ENCODE data around the gene EIF2D.
A peak's percentile ranks its signal among the peaks of the same experiment; 100 is the strongest.

Gene EIF2D

DNA sequence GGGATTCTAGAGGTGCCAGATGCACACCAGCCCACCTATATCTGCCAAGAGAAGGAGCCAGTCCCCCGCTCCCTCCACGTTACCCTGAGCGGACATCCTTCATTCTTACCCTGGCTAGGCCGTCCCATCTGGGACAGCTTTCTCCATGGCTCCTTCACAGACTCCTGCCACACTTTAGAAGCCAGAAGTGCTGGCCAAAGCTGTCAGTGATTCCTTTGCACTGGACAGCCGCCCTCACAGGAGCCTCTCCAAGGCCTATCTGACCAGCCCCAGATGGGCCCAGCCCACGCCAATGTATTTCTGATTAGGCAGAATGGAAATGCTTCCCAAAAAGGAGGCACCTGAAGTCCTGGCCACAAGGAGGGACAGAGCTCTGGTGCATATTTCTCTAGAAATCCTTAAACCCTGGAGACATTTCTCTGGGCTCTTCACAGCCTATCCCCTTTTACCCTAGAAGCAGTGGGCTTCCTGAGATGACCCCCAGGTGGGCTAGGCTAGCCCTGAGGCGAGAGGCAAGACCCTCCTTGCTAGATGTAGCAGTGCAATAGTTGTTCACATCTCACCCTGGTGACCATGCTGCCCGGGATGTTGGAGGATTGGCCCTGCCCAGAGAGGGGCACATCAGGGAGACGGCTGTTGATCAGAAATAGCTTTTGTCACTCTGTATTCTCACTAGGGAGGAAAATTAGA is 60.8 kb downstream of the EIF2D start:
- H3K4me3 ChIP-seq (replicated peaks in 1 of 2; ENCODE audit: low read depth in 2 of 2, low read length in 2 of 2): no peak overlapping the region
- DNase-seq (ENCODE audit: low read depth in 2 of 2): no peak
- no peak for TF ChIP-seq CTCF (IDR thresholded peaks at IDR 0.05; ENCODE audit: low read depth, low read length)

- TF ChIP-seq CTCF (IDR thresholded peaks at IDR 0.05; ENCODE audit: low read depth, low read length): no peak
- DNase-seq (ENCODE audit: low read depth in 2 of 2): peak in 1 of 2 donors; percentile 22
- H3K4me3 ChIP-seq (replicated peaks in 1 of 2; ENCODE audit: low read depth in 2 of 2, low read length in 2 of 2): no peak overlapping the region
Measured at GRCh38 chr1:206550446-206550845, 61.8 kb downstream of the EIF2D start.

- TF ChIP-seq CTCF (IDR thresholded peaks at IDR 0.05; ENCODE audit: low read depth, low read length): no peak
- H3K4me3 ChIP-seq (replicated peaks in 1 of 2; ENCODE audit: low read depth in 2 of 2, low read length in 2 of 2): no peak overlapping the region
- no peak for DNase-seq (ENCODE audit: low read depth in 2 of 2)
Measured at GRCh38 chr1:206547104-206547503, 65.2 kb downstream of the EIF2D start.

DNA sequence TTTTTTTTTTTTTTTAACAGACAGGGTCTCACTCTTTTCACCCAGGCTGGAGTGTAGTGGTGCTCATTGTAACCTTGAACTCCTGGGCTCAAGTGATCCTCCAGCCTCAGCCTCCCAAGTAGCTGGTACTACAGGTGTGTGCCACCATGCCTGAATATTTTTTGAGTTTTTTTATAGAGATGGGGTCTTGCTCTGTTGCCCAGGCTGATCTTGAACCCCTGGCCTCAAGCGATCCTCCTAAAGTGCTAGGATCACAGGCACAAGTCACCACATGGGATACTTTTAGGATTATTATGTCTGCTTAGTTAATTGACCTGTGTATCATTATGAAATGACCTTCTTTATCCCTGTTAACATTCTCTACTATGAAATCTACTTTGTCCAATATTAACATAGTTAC is 66.9 kb downstream of the EIF2D start:
- no peak for TF ChIP-seq CTCF (IDR thresholded peaks at IDR 0.05; ENCODE audit: low read depth, low read length)
- DNase-seq (ENCODE audit: low read depth in 2 of 2): no peak
- H3K4me3 ChIP-seq (replicated peaks in 1 of 2; ENCODE audit: low read depth in 2 of 2, low read length in 2 of 2): no peak overlapping the region

GRCh38 chr1:206544562-206545257 is 67.6 kb downstream of the EIF2D start:
- TF ChIP-seq CTCF (IDR thresholded peaks at IDR 0.05; ENCODE audit: low read depth, low read length): peak; percentile 90
- peak; percentile 51 to 59 for DNase-seq (ENCODE audit: low read depth in 2 of 2)
- H3K4me3 ChIP-seq (replicated peaks in 1 of 2; ENCODE audit: low read depth in 2 of 2, low read length in 2 of 2): no peak overlapping the region

All from cardiac fibroblast (primary cell).